ENCODE measurements around the gene FHL2.

Gene FHL2

DNA sequence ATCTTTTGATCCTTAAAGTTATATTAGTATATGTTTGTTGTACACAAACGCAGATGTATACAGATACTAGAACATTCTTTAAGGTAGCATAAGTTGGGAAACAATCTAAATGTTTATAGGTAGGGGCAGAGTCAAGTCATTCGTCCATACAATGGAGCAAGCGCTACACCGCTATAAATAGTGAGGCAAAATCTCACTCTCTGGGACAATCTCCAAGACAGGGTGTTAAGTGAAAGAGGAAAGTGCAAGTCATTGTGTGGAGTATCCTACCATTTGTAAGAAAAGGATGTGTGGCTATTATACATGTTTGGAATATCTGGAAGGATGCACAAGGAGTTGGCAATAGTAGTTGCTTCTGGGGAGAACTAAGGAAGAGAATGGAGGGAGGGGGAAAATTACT is 16.2 kb upstream of the FHL2 start:
- no peak overlapping the region for H2AK5ac ChIP-seq (ENCODE audit: low read length, severe bottlenecking)
- H3K18ac ChIP-seq (ENCODE audit: low read depth in 1 of 2, low read length in 2 of 2): no peak overlapping the region
- no peak overlapping the region for H3K4ac ChIP-seq (ENCODE audit: low read depth in 1 of 2, low read length in 2 of 2)
- no peak for DNase-seq
- H3K79me1 ChIP-seq (replicated peaks; ENCODE audit: low read length, poor library complexity, severe bottlenecking): no peaks in the 10 kb centered on the region
- H2BK15ac ChIP-seq (ENCODE audit: low read depth, poor library complexity, severe bottlenecking): no peak overlapping the region
- no peak overlapping the region for H2BK5ac ChIP-seq (ENCODE audit: low read depth, low read length, poor library complexity, severe bottlenecking)
- H3K9ac ChIP-seq (ENCODE audit: low read length): no peak overlapping the region
- H4K8ac ChIP-seq (ENCODE audit: low read length): no peak overlapping the region
- no peak overlapping the region for H3K23ac ChIP-seq (ENCODE audit: low read length in 2 of 2)
- peaks cover 9% of the 10 kb centered on the region for H3K9me3 ChIP-seq (ENCODE audit: control insufficient read depth, low read length)
- H3K14ac ChIP-seq (ENCODE audit: low read length in 2 of 2): no peak overlapping the region
- no peak overlapping the region for H2BK120ac ChIP-seq (ENCODE audit: low read depth, low read length)
- H3K27ac ChIP-seq (ENCODE audit: low read length, poor library complexity, severe bottlenecking): no peak overlapping the region
- no peak overlapping the region for H4K91ac ChIP-seq (ENCODE audit: low read length)
- H3K4me1 ChIP-seq (ENCODE audit: control insufficient read depth, insufficient read depth, low read depth, low read length): peaks cover 5% of the 10 kb centered on the region
- H2BK12ac ChIP-seq (ENCODE audit: low read length in 2 of 2): no peak overlapping the region
- H3K36me3 ChIP-seq (ENCODE audit: control insufficient read depth in 1 of 2, insufficient read depth in 2 of 2, low read depth in 1 of 2, low read length in 2 of 2): no peaks in the 10 kb centered on the region
- no peak overlapping the region for H3K4me3 ChIP-seq (ENCODE audit: insufficient read depth in 1 of 2, low read depth in 1 of 2, low read length in 2 of 2)
- H3K27me3 ChIP-seq (ENCODE audit: control insufficient read depth in 1 of 2, insufficient read depth in 1 of 2, low read length in 2 of 2): peaks cover 0 to 51% of the 10 kb centered on the region in 2 experiments
- no peak overlapping the region for H3K4me2 ChIP-seq (ENCODE audit: low read length, poor library complexity, severe bottlenecking)
- no peak overlapping the region for H2AFZ ChIP-seq (ENCODE audit: low read depth, low read length)
- WGBS: 98% methylated on average over 3 of the region's 4 CpGs

DNA sequence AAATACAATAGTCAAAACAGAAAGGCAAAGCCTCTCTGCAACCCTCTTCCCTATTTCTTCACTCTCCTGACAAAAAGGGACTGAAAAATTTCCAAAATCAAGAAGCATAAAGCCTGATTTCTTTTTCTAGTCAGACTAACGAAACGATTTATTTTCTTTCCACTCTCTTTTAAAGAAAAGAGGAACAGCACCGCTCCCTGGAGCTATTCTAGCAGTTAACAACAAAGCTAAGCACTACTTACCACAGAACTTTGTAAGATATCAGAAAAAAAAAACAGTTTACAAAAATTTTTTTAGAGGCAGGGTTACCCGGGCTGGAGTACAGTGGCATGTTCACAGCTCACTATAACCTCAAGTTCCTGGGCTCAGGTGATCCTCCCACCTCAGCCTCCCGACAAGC is 14.4 kb upstream of the FHL2 start:
- Histone ChIP-seq H3K18ac (ENCODE audit: low read depth in 1 of 2, low read length in 2 of 2) (no peak overlapping the region), H2AFZ (ENCODE audit: low read depth, low read length) (no peak overlapping the region), H3K4me2 (ENCODE audit: low read length, poor library complexity, severe bottlenecking) (no peak overlapping the region), H3K4ac (ENCODE audit: low read depth in 1 of 2, low read length in 2 of 2) (no peak overlapping the region), H2BK15ac (ENCODE audit: low read depth, poor library complexity, severe bottlenecking) (no peak overlapping the region), H3K14ac (ENCODE audit: low read length in 2 of 2) (no peak overlapping the region), H3K27me3 (ENCODE audit: control insufficient read depth in 1 of 2, insufficient read depth in 1 of 2, low read length in 2 of 2) (peaks cover 0 to 39% of the 10 kb centered on the region in 2 experiments), H4K8ac (ENCODE audit: low read length) (no peak overlapping the region), H3K4me1 (ENCODE audit: control insufficient read depth, insufficient read depth, low read depth, low read length) (peaks cover 11% of the 10 kb centered on the region), H3K9ac (ENCODE audit: low read length) (no peak overlapping the region), H3K23ac (ENCODE audit: low read length in 2 of 2) (no peak overlapping the region), H3K9me3 (ENCODE audit: control insufficient read depth, low read length) (no peaks in the 10 kb centered on the region), H2BK5ac (ENCODE audit: low read depth, low read length, poor library complexity, severe bottlenecking) (no peak overlapping the region), H3K27ac (ENCODE audit: low read length, poor library complexity, severe bottlenecking) (no peak overlapping the region), H2AK5ac (ENCODE audit: low read length, severe bottlenecking) (no peak overlapping the region), H2BK12ac (ENCODE audit: low read length in 2 of 2) (no peak overlapping the region), H3K4me3 (ENCODE audit: insufficient read depth in 1 of 2, low read depth in 1 of 2, low read length in 2 of 2) (no peak overlapping the region), H4K91ac (ENCODE audit: low read length) (no peak overlapping the region), H3K79me1 (replicated peaks; ENCODE audit: low read length, poor library complexity, severe bottlenecking) (no peaks in the 10 kb centered on the region), H2BK120ac (ENCODE audit: low read depth, low read length) (no peak overlapping the region), H3K36me3 (ENCODE audit: control insufficient read depth in 1 of 2, insufficient read depth in 2 of 2, low read depth in 1 of 2, low read length in 2 of 2) (no peaks in the 10 kb centered on the region)
- 84% methylated on average over 5 of the region's 5 CpGs for WGBS
- no peak for DNase-seq

DNA sequence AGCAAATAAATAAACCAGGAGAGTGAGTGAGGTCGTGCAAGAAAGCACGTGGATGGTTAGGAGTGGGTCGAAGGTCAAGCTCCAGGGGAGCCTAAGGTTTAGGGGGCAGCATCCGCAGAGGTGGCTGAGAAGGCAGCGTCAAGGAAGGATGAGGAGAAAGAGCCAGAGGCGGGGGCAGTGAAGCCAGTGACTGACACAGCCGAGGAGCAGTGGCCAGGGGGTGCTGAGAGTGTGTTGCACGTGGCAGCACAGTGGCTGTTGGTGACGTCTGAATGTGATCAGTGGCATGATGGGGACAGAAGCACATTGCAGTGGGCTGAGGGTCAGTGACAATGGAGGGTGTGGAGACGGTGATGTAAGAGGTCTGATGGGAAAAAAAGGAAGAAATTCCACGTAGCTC is 13.7 kb upstream of the FHL2 start:
- H2BK120ac ChIP-seq (ENCODE audit: low read depth, low read length): no peak overlapping the region
- peaks cover 0 to 39% of the 10 kb centered on the region in 2 experiments for H3K27me3 ChIP-seq (ENCODE audit: control insufficient read depth in 1 of 2, insufficient read depth in 1 of 2, low read length in 2 of 2)
- no peaks in the 10 kb centered on the region for H3K79me1 ChIP-seq (replicated peaks; ENCODE audit: low read length, poor library complexity, severe bottlenecking)
- H3K36me3 ChIP-seq (ENCODE audit: control insufficient read depth in 1 of 2, insufficient read depth in 2 of 2, low read depth in 1 of 2, low read length in 2 of 2): no peaks in the 10 kb centered on the region
- H3K4me1 ChIP-seq (ENCODE audit: control insufficient read depth, insufficient read depth, low read depth, low read length): peaks cover 11% of the 10 kb centered on the region
- no peak overlapping the region for H3K23ac ChIP-seq (ENCODE audit: low read length in 2 of 2)
- no peak overlapping the region for H3K14ac ChIP-seq (ENCODE audit: low read length in 2 of 2)
- no peak overlapping the region for H2BK5ac ChIP-seq (ENCODE audit: low read depth, low read length, poor library complexity, severe bottlenecking)
- H4K8ac ChIP-seq (ENCODE audit: low read length): peak overlapping the region; percentile 21
- 90% methylated on average over 11 of the region's 11 CpGs for WGBS
- no peaks in the 10 kb centered on the region for H3K9me3 ChIP-seq (ENCODE audit: control insufficient read depth, low read length)
- no peak overlapping the region for H2AFZ ChIP-seq (ENCODE audit: low read depth, low read length)
- no peak overlapping the region for H2BK15ac ChIP-seq (ENCODE audit: low read depth, poor library complexity, severe bottlenecking)
- peak overlapping the region; percentile 20 for H2AK5ac ChIP-seq (ENCODE audit: low read length, severe bottlenecking)
- H2BK12ac ChIP-seq (ENCODE audit: low read length in 2 of 2): peak overlapping the region in 1 of 2 experiments; percentile 2
- H4K91ac ChIP-seq (ENCODE audit: low read length): peak overlapping the region; percentile 62
- H3K9ac ChIP-seq (ENCODE audit: low read length): no peak overlapping the region
- no peak for DNase-seq
- no peak overlapping the region for H3K4me2 ChIP-seq (ENCODE audit: low read length, poor library complexity, severe bottlenecking)
- no peak overlapping the region for H3K27ac ChIP-seq (ENCODE audit: low read length, poor library complexity, severe bottlenecking)
- H3K18ac ChIP-seq (ENCODE audit: low read depth in 1 of 2, low read length in 2 of 2): no peak overlapping the region
- H3K4ac ChIP-seq (ENCODE audit: low read depth in 1 of 2, low read length in 2 of 2): no peak overlapping the region
- no peak overlapping the region for H3K4me3 ChIP-seq (ENCODE audit: insufficient read depth in 1 of 2, low read depth in 1 of 2, low read length in 2 of 2)

GRCh38 chr2:105411720-105412407 is 13.0 kb upstream of the FHL2 start:
- no peak for DNase-seq
- H2BK5ac ChIP-seq (ENCODE audit: low read depth, low read length, poor library complexity, severe bottlenecking): no peak overlapping the region
- H3K9me3 ChIP-seq (ENCODE audit: control insufficient read depth, low read length): no peaks in the 10 kb centered on the region
- no peak overlapping the region for H3K18ac ChIP-seq (ENCODE audit: low read depth in 1 of 2, low read length in 2 of 2)
- H2BK120ac ChIP-seq (ENCODE audit: low read depth, low read length): no peak overlapping the region
- WGBS: 91% methylated on average over 3 of the region's 6 CpGs
- H3K4ac ChIP-seq (ENCODE audit: low read depth in 1 of 2, low read length in 2 of 2): no peak overlapping the region
- H3K4me2 ChIP-seq (ENCODE audit: low read length, poor library complexity, severe bottlenecking): no peak overlapping the region
- no peak overlapping the region for H2BK15ac ChIP-seq (ENCODE audit: low read depth, poor library complexity, severe bottlenecking)
- no peak overlapping the region for H4K91ac ChIP-seq (ENCODE audit: low read length)
- H3K79me1 ChIP-seq (replicated peaks; ENCODE audit: low read length, poor library complexity, severe bottlenecking): no peaks in the 10 kb centered on the region
- no peaks in the 10 kb centered on the region for H3K36me3 ChIP-seq (ENCODE audit: control insufficient read depth in 1 of 2, insufficient read depth in 2 of 2, low read depth in 1 of 2, low read length in 2 of 2)
- H3K27ac ChIP-seq (ENCODE audit: low read length, poor library complexity, severe bottlenecking): no peak overlapping the region
- no peak overlapping the region for H2BK12ac ChIP-seq (ENCODE audit: low read length in 2 of 2)
- H3K14ac ChIP-seq (ENCODE audit: low read length in 2 of 2): no peak overlapping the region
- no peak overlapping the region for H3K4me3 ChIP-seq (ENCODE audit: insufficient read depth in 1 of 2, low read depth in 1 of 2, low read length in 2 of 2)
- no peak overlapping the region for H4K8ac ChIP-seq (ENCODE audit: low read length)
- no peak overlapping the region for H2AK5ac ChIP-seq (ENCODE audit: low read length, severe bottlenecking)
- H3K9ac ChIP-seq (ENCODE audit: low read length): no peak overlapping the region
- H3K27me3 ChIP-seq (ENCODE audit: control insufficient read depth in 1 of 2, insufficient read depth in 1 of 2, low read length in 2 of 2): peaks cover 0 to 37% of the 10 kb centered on the region in 2 experiments
- peaks cover 10% of the 10 kb centered on the region for H3K4me1 ChIP-seq (ENCODE audit: control insufficient read depth, insufficient read depth, low read depth, low read length)
- no peak overlapping the region for H2AFZ ChIP-seq (ENCODE audit: low read depth, low read length)
- H3K23ac ChIP-seq (ENCODE audit: low read length in 2 of 2): no peak overlapping the region
